HG03469 (cell line): Measurements from ENCODE around the gene FAHD2A.
"Not testable (repeated sequence)": the region's sequence is repeated elsewhere in the genome, so short reads cannot be mapped to it uniquely, and the experiment has no call there.

Experiments used
- ATAC-seq: cut with Tn5 transposase; IDR thresholded peaks from one replicate; pipeline ENCODE4 v1.9.1; 2021; ENCODE audit warnings: mild to moderate bottlenecking, moderate library complexity, moderate number of reproducible peaks; ENCODE audit not compliant: unreplicated experiment

Gene FAHD2A

DNA sequence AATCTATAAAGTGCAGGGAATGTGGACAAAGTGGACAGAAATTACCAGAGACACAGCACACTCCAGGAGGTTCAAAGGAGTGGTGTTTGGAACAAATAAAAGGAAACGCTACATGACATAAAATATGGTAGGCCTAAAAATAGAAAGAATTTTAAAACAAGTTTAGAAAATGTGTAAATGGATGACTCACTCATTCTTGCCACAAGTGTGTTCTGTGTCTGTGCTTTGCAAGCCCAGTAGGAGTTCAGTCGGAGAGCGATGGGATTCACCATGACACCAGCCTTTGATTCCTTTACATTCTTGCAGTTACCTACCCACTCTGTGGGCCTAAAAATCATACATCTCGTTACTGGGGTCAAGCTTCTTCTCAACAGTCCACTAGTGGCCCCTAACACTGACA, 30.9 kb downstream of the FAHD2A start:
- not testable (repeated sequence) for ATAC-seq

DNA sequence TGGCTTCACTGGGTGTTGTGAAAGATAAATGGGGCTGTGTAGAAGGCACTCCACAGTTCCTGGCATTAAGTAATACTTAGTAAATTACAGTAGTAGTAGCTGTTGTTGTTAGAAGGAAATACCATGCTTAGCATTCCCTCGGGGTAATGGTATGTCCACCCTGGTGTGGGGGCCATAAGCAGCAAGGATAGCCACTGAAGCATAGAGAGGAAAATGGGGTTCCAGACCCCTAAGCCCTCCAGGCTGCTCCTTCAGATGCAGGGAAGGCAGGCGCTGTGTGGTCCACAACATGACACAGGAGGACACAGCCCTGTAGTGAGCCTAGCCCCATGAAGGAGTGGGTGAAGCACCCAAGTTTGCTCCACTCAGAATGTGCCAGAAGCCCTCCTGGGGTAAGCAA, 31.5 kb downstream of the FAHD2A start:
- not testable (repeated sequence) for ATAC-seq

DNA sequence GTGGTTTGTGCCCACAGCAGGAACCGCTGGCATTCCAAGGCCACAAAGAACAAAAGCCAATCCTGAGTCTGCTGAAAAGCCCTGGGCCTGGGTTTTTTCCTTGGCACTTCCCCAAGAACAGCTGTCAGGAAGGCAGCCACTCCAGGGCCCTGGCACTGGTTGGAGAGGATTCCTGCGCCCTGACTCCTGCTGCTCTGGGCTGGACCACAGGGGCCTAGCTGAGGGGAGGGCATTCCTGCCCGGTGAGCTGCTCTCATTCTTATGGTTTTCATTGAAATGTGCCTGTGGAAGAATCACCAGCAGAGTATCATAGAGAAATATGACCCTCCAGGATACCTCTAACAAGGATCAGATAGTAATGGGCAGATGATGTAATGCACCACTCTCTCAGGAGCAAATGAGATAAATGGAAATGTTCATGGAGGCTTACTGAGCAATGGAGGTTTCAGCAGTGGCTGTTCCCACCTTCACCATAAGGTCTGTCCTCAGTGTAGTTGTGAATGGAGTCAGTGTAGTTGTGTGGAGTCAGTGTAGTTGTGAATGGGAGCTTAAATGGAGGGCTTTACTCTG, 32.1 kb downstream of the FAHD2A start:
- not testable (repeated sequence) for ATAC-seq

DNA sequence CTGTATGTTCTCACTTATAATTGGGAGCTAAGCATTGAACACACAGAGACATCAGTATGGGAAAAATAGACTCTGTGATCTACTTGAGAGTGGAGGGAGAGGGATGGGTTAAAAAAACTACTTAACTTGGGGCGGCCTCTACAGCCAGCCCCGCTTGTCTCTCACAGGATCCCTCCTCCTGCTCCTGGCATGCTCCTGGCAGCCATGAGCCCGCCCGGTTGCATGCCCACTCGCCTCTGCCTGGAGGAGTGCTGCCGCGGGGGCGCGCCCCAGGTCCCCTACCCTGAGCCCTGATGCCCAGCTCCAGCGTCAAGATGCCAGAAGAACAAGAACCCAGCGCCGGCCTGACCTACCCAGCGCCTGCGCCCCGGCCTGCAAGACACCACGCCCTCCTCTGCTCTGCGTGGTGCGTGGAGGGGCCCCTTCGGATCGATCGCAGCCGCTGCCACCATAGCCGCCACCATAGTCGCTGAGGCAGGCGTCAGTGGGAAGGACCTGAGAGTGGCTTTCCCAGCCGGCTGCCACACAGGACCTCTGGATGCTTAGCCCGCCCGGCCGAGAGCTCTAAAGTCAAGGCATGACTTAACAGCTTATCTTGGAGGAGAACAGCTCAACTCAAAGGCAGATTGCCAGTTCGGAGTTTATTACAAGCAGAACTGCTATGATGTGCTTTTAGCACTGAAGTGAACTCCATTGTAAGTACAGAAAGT, 32.8 kb downstream of the FAHD2A start:
- ATAC-seq: not testable (repeated sequence)

DNA sequence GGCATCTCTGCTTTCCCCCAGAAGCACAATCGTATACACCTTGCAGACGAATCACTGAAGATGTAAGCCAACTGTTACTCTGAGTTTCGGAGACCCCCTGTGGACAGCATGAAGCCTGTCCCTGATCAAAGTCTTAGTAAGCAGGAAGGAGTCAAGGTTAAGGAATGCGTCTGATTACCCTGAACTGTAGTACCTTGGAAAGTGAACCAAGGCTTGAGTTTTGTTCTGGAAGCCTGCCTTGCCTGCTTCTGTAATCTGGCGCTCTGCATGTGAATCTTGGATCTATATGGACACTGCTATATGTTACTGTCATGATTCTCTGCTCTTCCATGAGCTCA, 33.3 kb downstream of the FAHD2A start:
- not testable (repeated sequence) for ATAC-seq

DNA sequence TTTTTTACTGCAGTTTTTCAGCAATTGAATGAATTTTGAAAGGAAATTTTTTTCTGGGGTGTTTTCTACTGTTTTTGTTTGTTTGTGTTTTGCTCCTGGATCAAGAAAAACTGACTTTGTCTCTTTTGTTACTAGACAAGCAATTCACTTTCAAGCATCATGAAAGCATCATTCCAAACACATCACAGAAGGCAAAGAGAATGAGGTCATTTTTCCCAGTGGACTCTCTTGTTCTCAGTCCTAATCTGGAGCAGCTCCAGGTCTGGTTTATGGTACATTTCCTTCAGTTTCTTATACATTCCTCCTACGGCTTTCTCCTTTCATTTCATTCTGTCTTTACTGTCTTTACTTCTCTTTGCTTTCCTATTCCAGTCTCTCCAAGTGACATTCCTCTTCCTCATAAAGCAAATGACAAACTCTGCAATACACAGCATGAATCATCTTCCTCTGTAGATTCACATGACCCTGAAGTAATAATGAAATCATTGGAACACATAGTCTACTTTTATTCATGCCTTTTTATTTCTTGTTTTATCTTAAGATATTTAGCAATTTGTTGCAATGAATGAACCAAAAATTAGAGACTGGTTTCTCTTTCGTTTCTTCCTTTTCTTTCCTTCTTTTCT, 40.1 kb downstream of the FAHD2A start:
- ATAC-seq: not testable (repeated sequence)

DNA sequence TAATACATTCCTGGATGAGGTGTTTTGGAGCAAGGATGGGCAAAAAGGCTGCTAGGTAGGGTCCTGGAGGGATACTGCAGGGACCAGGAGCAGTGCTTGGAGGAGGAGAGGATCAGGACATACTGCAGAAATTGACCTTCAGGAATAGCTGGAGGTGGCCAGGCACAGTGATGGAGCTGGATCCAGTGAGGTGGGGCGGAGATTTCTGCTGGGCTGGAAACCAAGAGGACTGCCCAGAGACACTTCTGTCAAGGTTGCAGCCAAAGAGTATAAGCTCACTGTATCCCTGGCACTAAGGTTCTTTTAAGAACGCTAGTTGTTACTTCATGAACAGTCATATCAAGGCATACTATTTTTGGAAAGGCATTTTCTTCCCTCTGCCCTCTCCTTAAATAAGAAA, 42.8 kb downstream of the FAHD2A start:
- not testable (repeated sequence) for ATAC-seq

DNA sequence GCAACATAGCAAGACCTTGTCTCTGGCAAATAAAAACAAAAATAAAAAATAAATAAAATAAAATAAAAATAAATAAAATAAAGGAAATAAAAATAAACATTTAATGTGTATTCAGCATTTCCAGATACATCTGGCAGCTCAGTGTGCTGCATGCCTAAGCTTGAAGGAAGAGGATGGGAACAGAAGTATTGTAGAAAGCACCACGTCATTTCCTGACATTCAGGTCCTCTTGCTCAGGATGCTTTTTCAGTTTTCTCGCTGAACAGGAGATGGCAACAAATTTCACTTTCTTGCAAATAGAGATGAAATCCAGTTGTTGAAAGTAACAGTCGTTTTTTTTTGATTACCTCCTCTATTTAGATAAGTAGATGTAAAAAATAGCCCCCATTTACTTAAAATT, 60.8 kb downstream of the FAHD2A start:
- ATAC-seq: not testable (repeated sequence)
